Stimulated activated CD4-positive, alpha-beta T cell treated with anti-CD3 and anti-CD28 coated beads, Interleukin-15, amount 100 ng/mL, for 1 hour (primary cell): ENCODE measurements around the gene CACNB2.
"Not testable (repeated sequence)": the region's sequence is repeated elsewhere in the genome, so short reads cannot be mapped to it uniquely, and the experiment has no call there.

Source experiments
- DNase-seq, 2 donors: peaks; one replicate each; pipeline ENCODE4 v3.0.0-alpha.2; 2020; ENCODE audit warnings: low read depth in 1 of 2, low spot score in 1 of 2

Gene CACNB2

GRCh38 chr10:18445635-18446034 lies 305.4 kb downstream of the CACNB2 start:
- not testable (repeated sequence) for DNase-seq

DNA sequence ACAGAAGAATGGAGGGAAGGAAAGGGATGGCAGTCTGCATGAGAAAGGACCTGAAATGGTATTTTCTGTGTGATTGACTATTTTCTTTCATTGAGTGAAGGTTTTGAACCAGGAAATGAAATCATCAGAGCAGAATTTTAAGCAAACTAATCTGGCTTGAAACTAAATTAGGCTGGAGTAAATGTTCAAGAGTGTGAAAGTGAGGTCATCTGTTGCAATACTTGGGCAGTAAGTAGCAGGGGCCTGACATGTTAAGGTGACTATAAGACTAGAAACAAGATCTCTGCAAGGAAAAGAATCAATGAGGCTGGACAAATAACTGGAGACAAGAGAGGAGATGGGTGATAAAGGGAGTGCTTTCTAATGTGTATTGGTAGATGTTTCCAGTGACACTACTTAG lies 306.0 kb downstream of the CACNB2 start:
- DNase-seq, result no peak

- DNase-seq, result no peak
Measured at GRCh38 chr10:18449611-18450026, 309.4 kb downstream of the CACNB2 start.

DNA sequence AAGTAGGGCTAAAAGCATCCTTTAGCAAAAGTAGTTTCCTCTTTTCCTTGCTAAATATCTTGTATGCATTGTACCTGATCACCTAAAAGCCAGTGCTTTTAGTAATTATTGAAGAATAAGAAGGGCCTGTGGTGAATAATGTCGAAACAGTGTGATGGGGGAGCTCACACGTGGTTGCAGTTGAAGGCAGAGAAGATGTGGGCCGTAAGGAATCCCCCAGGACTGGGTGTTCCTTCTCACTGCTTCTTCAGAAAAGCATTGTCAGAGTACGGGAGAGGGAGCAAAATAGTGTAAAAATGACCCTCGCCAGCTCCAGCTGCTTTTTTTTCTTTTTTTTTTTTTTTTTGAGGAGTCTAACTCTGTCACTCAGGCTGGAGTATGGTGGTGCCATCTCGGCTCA lies 310.1 kb downstream of the CACNB2 start:
- DNase-seq, result no peak

GRCh38 chr10:18455086-18455884 lies 315.1 kb downstream of the CACNB2 start:
- no peak for DNase-seq

GRCh38 chr10:18456984-18457383 lies 316.8 kb downstream of the CACNB2 start:
- no peak for DNase-seq

GRCh38 chr10:18460032-18460431 lies 319.8 kb downstream of the CACNB2 start:
- no peak for DNase-seq

- no peak for DNase-seq
Measured at GRCh38 chr10:18463673-18464211, 323.5 kb downstream of the CACNB2 start.

- DNase-seq, result no peak
Measured at GRCh38 chr10:18469125-18469524, 328.9 kb downstream of the CACNB2 start.

DNA sequence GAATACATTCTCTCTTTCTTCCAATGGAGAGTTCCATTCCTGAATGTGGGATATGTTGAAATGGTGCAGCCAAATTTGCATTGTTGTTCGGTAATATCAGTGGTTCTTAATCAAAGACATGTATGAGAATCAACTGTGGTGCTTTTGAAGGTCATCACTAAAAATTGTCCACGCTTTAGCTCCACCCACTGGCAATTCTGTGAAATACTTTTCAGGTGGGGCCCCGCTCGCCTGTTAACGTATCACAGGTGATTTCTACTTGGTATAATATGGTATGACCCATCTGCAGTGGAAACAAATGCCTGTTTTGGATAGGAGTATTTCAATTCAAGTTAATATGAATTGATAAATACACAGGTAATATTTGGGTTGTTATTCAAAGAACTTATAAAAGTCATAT lies 332.8 kb downstream of the CACNB2 start:
- no peak for DNase-seq

- no peak for DNase-seq
Measured at GRCh38 chr10:18473424-18474117, 333.3 kb downstream of the CACNB2 start.

DNA sequence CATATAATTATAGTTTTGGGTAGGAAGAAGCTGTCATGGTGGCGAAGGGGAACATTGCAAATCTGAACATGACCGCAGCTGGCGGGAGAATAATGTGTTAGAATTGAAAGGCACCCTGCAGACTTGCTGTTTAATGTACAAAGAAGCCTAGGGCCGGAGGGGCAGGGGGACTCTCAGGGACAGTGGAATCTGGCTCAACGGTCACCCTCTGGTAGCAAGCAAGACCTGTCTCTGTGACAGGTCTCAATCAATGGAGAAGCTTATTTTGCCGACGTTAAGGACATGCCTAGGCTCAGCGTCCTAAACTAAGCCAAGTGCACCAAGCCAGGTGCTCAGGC lies 333.9 kb downstream of the CACNB2 start:
- no peak for DNase-seq

DNA sequence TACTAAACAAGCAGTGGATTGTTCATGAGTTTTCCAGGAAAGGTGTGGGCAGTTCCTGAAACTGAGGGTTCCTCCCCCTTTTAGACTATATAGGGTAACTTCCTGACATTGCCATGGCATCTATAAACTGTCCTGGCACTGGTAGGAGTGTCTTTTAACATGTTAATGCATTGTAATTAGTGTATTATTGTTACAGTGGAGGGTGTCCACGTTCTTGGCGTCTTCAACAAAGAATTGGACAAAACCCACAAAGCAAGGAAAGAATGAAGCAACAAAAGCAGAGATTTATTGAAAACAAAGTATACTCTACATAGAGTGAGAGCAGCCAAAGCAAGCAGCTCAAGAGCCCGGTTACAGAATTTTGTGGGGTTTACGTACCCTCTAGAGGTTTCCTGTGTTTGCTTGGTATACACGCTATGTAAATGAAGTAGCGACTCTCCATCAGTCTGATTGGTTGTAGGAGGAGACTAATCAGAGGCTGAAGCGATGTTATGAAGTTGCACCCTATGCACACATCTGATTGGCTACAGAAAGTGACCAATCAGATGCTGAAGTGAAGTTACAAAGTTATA lies 335.9 kb downstream of the CACNB2 start:
- DNase-seq, result no peak

- no peak for DNase-seq
Measured at GRCh38 chr10:18478354-18478753, 338.1 kb downstream of the CACNB2 start.

- DNase-seq, result no peak
Measured at GRCh38 chr10:18479502-18479901, 339.3 kb downstream of the CACNB2 start.

DNA sequence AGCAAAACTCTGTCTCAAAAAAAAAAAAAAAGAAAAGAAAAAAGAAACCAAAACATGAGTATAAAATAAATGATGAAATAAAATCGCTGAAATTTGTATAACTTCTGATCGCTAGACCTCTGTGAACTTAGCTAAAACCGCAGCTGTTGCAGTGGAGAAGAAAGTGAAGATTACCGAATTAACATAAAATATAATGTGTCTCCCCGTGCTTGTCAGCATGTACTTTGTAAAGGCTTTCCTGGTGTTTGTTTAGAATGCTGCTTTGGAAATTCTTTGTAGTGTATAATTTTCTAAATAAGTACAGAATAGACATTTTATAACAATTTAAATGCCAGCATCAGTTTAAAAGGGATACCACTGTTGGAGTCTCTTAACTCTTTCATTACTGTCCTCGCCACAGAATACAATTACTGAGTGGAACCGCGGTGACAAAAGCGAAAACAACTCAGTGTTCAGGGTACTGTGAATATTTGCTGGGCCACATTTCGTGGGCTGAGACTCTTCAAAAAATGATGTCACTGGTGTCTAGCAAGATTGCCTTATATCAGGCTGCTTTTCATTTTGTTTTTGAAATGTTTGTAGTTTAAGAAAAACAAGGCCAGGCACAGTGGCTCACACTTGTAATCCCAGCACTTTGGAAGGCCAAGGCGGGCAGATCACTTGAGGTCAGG lies 343.4 kb downstream of the CACNB2 start:
- no peak for DNase-seq

DNA sequence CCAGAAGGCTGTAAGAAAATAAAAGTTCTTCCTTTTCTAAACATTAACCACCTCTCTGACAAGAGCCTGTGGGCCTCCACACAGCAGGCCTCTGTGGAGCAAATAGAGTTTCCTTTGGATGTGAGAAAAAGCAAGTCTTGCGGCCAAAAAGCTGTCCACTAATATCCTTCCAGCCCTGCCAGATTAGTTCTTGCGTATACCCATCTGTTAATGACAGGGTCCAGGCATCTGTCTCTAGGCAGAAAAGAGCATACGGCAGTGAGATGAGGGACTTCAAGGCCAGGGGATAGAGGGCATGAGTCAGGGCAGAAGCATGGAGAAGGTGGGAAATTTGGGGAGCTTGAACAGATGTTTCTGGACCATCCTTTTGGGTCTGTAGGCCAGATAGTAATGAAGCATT lies 346.2 kb downstream of the CACNB2 start:
- no peak for DNase-seq

- no peak for DNase-seq
Measured at GRCh38 chr10:18490755-18491154, 350.5 kb downstream of the CACNB2 start.

- DNase-seq, result no peak
Measured at GRCh38 chr10:18497806-18498369, 357.7 kb downstream of the CACNB2 start.

DNA sequence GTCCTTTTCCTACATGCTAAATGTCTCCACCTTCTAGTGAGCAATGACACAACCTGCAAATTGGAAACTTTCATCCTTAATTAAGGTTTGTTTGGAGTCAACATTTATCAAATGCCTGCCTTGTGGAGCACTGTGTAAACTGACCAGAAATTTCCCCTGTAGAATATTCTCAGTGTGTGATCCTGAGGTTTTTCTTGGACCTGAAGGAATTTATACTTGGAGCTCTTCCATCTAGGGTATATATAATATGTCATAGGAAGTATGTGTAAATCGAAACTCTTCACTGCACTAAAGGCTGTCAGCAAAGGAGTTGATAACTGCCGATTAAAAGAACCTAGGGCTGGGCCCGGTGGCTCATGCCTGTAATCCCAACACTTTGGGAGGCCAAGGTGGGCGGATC lies 358.8 kb downstream of the CACNB2 start:
- DNase-seq, result no peak

DNA sequence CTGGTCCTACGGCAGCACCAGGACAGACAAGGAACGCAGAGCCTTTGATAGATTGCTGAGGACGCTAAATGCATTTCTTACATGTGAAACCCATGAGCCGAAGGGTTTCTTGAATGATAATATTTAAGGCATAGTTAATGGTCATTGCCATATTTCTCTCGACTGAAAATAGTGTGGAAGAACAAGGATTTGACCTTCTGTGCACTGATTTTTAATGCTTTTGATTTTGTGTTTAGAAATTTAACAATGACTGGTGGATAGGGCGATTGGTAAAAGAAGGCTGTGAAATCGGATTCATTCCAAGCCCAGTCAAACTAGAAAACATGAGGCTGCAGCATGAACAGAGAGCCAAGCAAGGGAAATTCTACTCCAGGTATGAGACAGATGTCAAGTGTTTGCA lies 360.4 kb downstream of the CACNB2 start:
- DNase-seq, result no peak
